ENCODE data around the gene RBBP8NL.

The RBBP8NL gene

DNA sequence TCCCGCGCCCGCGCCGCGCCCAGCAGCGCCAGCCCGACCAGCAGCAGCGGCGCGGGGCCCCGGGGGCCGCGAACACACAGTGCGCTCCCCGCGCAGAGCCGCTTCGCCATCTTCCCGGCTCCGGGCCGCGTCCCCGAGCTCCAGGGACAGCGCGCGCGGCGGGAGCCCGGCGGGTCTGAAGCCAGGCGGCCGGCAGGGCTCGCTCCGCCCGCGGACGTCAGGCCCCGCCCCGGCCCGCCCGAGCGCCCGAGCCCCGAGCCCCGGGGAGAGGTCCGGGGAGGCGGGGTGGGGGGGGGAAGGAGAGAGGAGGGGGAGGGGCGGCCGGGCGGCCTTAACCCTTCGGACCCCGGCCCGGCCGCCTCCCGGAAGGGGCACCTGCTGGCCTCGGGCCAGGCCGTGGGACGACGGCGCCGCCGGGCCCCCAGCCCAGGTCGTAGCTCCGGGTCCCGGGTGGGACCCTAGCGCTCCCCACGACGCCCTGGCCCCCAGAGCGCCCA is 60.2 kb downstream of the RBBP8NL start, which contains the start of gene LAMA5:
LAMA5 (minus strand) TSS at position 177 of the 497 bp plus-strand sequence; CDS start at position 110, 67 bp downstream.
- Mint-ChIP-seq H3K4me3 (peak within 1 kb of the TSS; percentile 74), H3K4me1 (peaks cover 51% of the 10 kb centered on the region), H3K27ac (no peak within 1 kb of the TSS), H3K27me3 (ENCODE audit: low read depth, poor library complexity) (no peaks in the 10 kb centered on the region), H3K36me3 (ENCODE audit: low read depth) (no peaks in the 10 kb centered on the region), H3K9me3 (no peaks in the 10 kb centered on the region)
- no peak for TF ChIP-seq CTCF (IDR thresholded peaks at IDR 0.05)
- peak; percentile 82 for DNase-seq

DNA sequence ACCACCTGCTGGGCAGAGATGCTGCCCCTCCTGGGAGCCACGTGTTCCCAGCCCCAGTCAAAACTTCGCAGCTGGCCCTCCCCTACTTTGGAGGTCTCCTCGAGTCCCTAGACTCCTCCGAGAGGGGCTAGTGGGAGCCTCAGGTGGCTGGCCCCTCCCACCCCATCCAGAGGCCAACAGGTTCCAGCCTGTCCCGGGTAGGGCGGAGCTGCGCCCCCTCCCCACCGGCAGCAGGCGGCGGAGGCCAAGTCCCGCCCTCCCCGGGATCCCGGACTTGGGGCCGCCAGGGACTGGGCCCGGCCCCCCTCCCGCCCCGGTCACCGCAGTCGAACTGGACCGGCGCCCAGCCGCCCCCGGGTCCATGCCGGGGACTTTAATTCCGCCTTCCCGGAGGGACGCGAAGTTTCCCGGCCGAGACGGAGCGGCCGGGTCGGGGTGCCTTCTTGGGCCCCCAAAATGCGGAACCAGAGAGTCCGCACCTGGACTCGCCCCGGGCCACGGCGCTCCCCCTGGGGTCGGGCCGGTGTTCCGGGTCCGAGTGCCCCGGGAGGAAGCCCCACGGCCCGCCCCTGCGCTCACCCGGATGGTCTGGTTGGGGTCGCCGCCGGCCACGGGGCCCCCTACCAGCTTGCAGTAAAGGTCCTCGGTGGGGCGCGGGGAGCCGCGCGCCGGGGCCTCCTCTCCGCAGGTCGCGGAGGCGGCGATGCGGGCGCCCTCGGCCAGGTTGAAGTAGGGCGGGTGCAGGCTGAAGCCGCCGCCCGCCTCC is 60.8 kb downstream of the RBBP8NL start:
- H3K36me3 Mint-ChIP-seq (ENCODE audit: low read depth) = no peaks in the 10 kb centered on the region
- H3K9me3 Mint-ChIP-seq = no peaks in the 10 kb centered on the region
- peak overlapping the region; percentile 74 for H3K4me3 Mint-ChIP-seq
- TF ChIP-seq CTCF (IDR thresholded peaks at IDR 0.05) = no peak
- H3K27ac Mint-ChIP-seq = no peak overlapping the region
- DNase-seq = peak; percentile 71
- peaks cover 56% of the 10 kb centered on the region for H3K4me1 Mint-ChIP-seq
- no peaks in the 10 kb centered on the region for H3K27me3 Mint-ChIP-seq (ENCODE audit: low read depth, poor library complexity)

- no peak for TF ChIP-seq CTCF (IDR thresholded peaks at IDR 0.05)
- peak overlapping the region; percentile 74 for H3K4me3 Mint-ChIP-seq
- DNase-seq = peak; percentile 55
- no peaks in the 10 kb centered on the region for H3K36me3 Mint-ChIP-seq (ENCODE audit: low read depth)
- H3K4me1 Mint-ChIP-seq = peaks cover 59% of the 10 kb centered on the region
- H3K9me3 Mint-ChIP-seq = no peaks in the 10 kb centered on the region
- no peak overlapping the region for H3K27ac Mint-ChIP-seq
- no peaks in the 10 kb centered on the region for H3K27me3 Mint-ChIP-seq (ENCODE audit: low read depth, poor library complexity)
Measured at GRCh38 chr20:62365814-62366369, 61.4 kb downstream of the RBBP8NL start.

DNA sequence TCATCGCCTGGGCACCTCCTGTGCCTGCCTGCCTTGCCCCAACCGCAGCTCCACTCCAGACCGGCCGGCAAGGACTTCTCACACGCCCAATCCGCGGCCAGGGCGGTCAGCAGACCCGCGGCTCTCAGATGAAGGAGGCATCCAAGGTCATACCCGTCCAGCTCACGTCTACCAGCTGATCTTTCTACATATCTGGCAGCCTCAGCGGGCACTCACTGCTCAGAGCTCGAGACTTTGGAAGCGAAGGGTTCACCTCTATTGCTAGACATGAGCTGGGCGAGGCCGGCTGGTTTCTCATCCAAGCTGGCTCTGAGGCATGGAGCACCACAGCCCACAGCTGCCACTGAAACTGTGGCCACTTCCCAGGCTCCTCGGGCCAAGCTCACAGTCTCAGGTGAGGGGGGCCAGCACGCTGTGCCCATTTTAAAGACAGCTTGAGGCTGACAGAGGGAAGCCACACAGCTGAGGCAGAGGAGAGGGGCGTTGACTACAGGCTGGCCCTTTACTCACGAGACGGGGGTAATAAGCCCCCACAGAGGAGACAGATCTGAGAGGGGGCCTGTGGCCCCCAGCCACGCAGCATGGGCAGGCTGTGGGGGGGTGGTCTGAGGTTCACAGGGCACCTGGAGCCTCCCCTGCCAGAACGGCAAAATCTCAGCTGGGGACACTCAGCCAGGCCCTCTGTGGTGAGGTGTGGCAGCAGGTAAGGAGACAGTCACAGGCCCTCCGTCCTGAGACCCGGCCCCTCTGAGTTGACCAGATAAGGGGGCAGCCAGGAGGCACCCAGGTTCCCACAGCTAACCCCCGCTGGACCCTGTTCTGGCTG is 62.2 kb downstream of the RBBP8NL start:
- H3K9me3 Mint-ChIP-seq = no peaks in the 10 kb centered on the region
- H3K4me3 Mint-ChIP-seq = peak overlapping the region; percentile 74
- H3K27me3 Mint-ChIP-seq (ENCODE audit: low read depth, poor library complexity) = no peaks in the 10 kb centered on the region
- peaks cover 56% of the 10 kb centered on the region for H3K4me1 Mint-ChIP-seq
- no peak for TF ChIP-seq CTCF (IDR thresholded peaks at IDR 0.05)
- no peak for DNase-seq
- H3K36me3 Mint-ChIP-seq (ENCODE audit: low read depth) = no peaks in the 10 kb centered on the region
- no peak overlapping the region for H3K27ac Mint-ChIP-seq

- peaks cover 48% of the 10 kb centered on the region for H3K4me1 Mint-ChIP-seq
- no peaks in the 10 kb centered on the region for H3K27me3 Mint-ChIP-seq (ENCODE audit: low read depth, poor library complexity)
- H3K9me3 Mint-ChIP-seq = no peaks in the 10 kb centered on the region
- no peak for TF ChIP-seq CTCF (IDR thresholded peaks at IDR 0.05)
- no peaks in the 10 kb centered on the region for H3K36me3 Mint-ChIP-seq (ENCODE audit: low read depth)
- no peak for DNase-seq
- no peak overlapping the region for H3K27ac Mint-ChIP-seq
- no peak overlapping the region for H3K4me3 Mint-ChIP-seq
Measured at GRCh38 chr20:62363920-62364851, 63.2 kb downstream of the RBBP8NL start.

All from nephron progenitor cell (in vitro differentiated cells).